GM12878 (cell line): ENCODE data around the gene SGSH.

Experiments used
- RAD21 ChIP-seq: IDR thresholded peaks from 2 replicates; pipeline ENCODE4 v1.6.1; 2011; ENCODE audit warnings: mild to moderate bottlenecking, low read depth, low read length, moderate library complexity; ENCODE audit not compliant: insufficient read depth
- TF ChIP-seq, protein P1 (sequence below): fragments of 450-650 bp; IDR thresholded peaks from 2 replicates; pipeline ENCODE4 v1.6.1; 2017; ENCODE audit warnings: mild to moderate bottlenecking, low read depth, inconsistent platforms; ENCODE audit not compliant: poor library complexity, severe bottlenecking

DNA sequence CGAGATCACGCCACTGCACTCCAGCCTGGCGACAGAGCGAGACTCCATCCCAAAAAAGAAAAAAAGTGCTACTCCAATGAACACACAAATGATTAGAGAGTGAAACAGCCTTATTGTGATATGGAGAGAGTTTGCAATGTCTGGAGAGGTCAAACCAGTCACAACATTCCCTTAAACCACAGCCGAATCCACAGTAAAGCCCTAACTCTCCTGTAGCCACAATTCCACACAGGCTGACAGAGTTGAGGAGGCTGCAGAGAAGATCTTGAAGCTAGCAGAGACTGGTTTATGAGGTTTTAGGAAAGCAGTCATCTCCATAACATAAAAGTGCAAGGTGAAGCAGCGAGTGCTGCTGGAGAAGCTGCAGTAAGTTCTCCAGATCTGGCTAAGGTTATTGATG lies 47.3 kb upstream of the SGSH start:
- no peak for TF ChIP-seq RAD21
- TF ChIP-seq, protein P1, sequence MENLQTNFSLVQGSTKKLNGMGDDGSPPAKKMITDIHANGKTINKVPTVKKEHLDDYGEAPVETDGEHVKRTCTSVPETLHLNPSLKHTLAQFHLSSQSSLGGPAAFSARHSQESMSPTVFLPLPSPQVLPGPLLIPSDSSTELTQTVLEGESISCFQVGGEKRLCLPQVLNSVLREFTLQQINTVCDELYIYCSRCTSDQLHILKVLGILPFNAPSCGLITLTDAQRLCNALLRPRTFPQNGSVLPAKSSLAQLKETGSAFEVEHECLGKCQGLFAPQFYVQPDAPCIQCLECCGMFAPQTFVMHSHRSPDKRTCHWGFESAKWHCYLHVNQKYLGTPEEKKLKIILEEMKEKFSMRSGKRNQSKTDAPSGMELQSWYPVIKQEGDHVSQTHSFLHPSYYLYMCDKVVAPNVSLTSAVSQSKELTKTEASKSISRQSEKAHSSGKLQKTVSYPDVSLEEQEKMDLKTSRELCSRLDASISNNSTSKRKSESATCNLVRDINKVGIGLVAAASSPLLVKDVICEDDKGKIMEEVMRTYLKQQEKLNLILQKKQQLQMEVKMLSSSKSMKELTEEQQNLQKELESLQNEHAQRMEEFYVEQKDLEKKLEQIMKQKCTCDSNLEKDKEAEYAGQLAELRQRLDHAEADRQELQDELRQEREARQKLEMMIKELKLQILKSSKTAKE, result no peak
